ENCODE results near the gene PTPRE.

Gene PTPRE

GRCh38 chr10:127945341-127945758, 38.4 kb downstream of the PTPRE start:
- Histone ChIP-seq H3K27me3 (ENCODE audit: insufficient read depth, insufficient read length) (no peaks in the 10 kb centered on the region), H3K9me3 (ENCODE audit: insufficient read depth, low read length) (no peaks in the 10 kb centered on the region), H3K36me3 (ENCODE audit: insufficient read depth, insufficient read length, low read length) (no peaks in the 10 kb centered on the region), H3K9ac (ENCODE audit: insufficient read length, low read depth) (no peak overlapping the region), H3K4me1 (ENCODE audit: insufficient read depth, insufficient read length) (no peaks in the 10 kb centered on the region), H3K4me3 (ENCODE audit: insufficient read length, low read depth) (no peak overlapping the region)
- no peak for DNase-seq (ENCODE audit: low read depth, low spot score)
- TF ChIP-seq SUZ12 (IDR thresholded peaks at IDR 0.05; ENCODE audit: extremely low read depth, insufficient read depth, insufficient read length) (no peak), YY1 (IDR thresholded peaks at IDR 0.05; ENCODE audit: insufficient read depth, insufficient read length) (no peak), ZNF274 (IDR thresholded peaks at IDR 0.05; ENCODE audit: low read depth, low read length) (no peak)

GRCh38 chr10:127945948-127946711, 39.2 kb downstream of the PTPRE start:
- no peak for DNase-seq (ENCODE audit: low read depth, low spot score)
- no peaks in the 10 kb centered on the region for H3K36me3 ChIP-seq (ENCODE audit: insufficient read depth, insufficient read length, low read length)
- H3K4me3 ChIP-seq (ENCODE audit: insufficient read length, low read depth): no peak overlapping the region
- no peaks in the 10 kb centered on the region for H3K4me1 ChIP-seq (ENCODE audit: insufficient read depth, insufficient read length)
- TF ChIP-seq YY1 (IDR thresholded peaks at IDR 0.05; ENCODE audit: insufficient read depth, insufficient read length): no peak
- TF ChIP-seq ZNF274 (IDR thresholded peaks at IDR 0.05; ENCODE audit: low read depth, low read length): no peak
- TF ChIP-seq SUZ12 (IDR thresholded peaks at IDR 0.05; ENCODE audit: extremely low read depth, insufficient read depth, insufficient read length): no peak
- H3K9ac ChIP-seq (ENCODE audit: insufficient read length, low read depth): no peak overlapping the region
- no peaks in the 10 kb centered on the region for H3K9me3 ChIP-seq (ENCODE audit: insufficient read depth, low read length)
- no peaks in the 10 kb centered on the region for H3K27me3 ChIP-seq (ENCODE audit: insufficient read depth, insufficient read length)

- Histone ChIP-seq H3K9me3 (ENCODE audit: insufficient read depth, low read length) (no peaks in the 10 kb centered on the region), H3K4me3 (ENCODE audit: insufficient read length, low read depth) (no peak overlapping the region), H3K4me1 (ENCODE audit: insufficient read depth, insufficient read length) (no peaks in the 10 kb centered on the region), H3K27me3 (ENCODE audit: insufficient read depth, insufficient read length) (no peaks in the 10 kb centered on the region), H3K36me3 (ENCODE audit: insufficient read depth, insufficient read length, low read length) (no peaks in the 10 kb centered on the region), H3K9ac (ENCODE audit: insufficient read length, low read depth) (no peak overlapping the region)
- no peak for DNase-seq (ENCODE audit: low read depth, low spot score)
- no peak for TF ChIP-seq YY1 (IDR thresholded peaks at IDR 0.05; ENCODE audit: insufficient read depth, insufficient read length)
Measured at GRCh38 chr10:127947211-127947610, 40.3 kb downstream of the PTPRE start.

- no peaks in the 10 kb centered on the region for H3K36me3 ChIP-seq (ENCODE audit: insufficient read depth, insufficient read length, low read length)
- no peaks in the 10 kb centered on the region for H3K9me3 ChIP-seq (ENCODE audit: insufficient read depth, low read length)
- H3K4me3 ChIP-seq (ENCODE audit: insufficient read length, low read depth): no peak overlapping the region
- TF ChIP-seq YY1 (IDR thresholded peaks at IDR 0.05; ENCODE audit: insufficient read depth, insufficient read length): no peak
- no peak for TF ChIP-seq ZNF274 (IDR thresholded peaks at IDR 0.05; ENCODE audit: low read depth, low read length)
- no peak for TF ChIP-seq SUZ12 (IDR thresholded peaks at IDR 0.05; ENCODE audit: extremely low read depth, insufficient read depth, insufficient read length)
- H3K9ac ChIP-seq (ENCODE audit: insufficient read length, low read depth): no peak overlapping the region
- no peak for DNase-seq (ENCODE audit: low read depth, low spot score)
- no peaks in the 10 kb centered on the region for H3K27me3 ChIP-seq (ENCODE audit: insufficient read depth, insufficient read length)
- no peaks in the 10 kb centered on the region for H3K4me1 ChIP-seq (ENCODE audit: insufficient read depth, insufficient read length)
Measured at GRCh38 chr10:127948791-127949190, 41.9 kb downstream of the PTPRE start.

- no peak for DNase-seq (ENCODE audit: low read depth, low spot score)
- Histone ChIP-seq H3K4me3 (ENCODE audit: insufficient read length, low read depth) (no peak overlapping the region), H3K4me1 (ENCODE audit: insufficient read depth, insufficient read length) (no peaks in the 10 kb centered on the region), H3K27me3 (ENCODE audit: insufficient read depth, insufficient read length) (no peaks in the 10 kb centered on the region), H3K9me3 (ENCODE audit: insufficient read depth, low read length) (no peaks in the 10 kb centered on the region), H3K36me3 (ENCODE audit: insufficient read depth, insufficient read length, low read length) (no peaks in the 10 kb centered on the region), H3K9ac (ENCODE audit: insufficient read length, low read depth) (no peak overlapping the region)
- TF ChIP-seq SUZ12 (IDR thresholded peaks at IDR 0.05; ENCODE audit: extremely low read depth, insufficient read depth, insufficient read length): no peak
- no peak for TF ChIP-seq ZNF274 (IDR thresholded peaks at IDR 0.05; ENCODE audit: low read depth, low read length)
- no peak for TF ChIP-seq YY1 (IDR thresholded peaks at IDR 0.05; ENCODE audit: insufficient read depth, insufficient read length)
Measured at GRCh38 chr10:127949831-127950230, 42.9 kb downstream of the PTPRE start.

GRCh38 chr10:127951861-127952574, 45.1 kb downstream of the PTPRE start:
- TF ChIP-seq ZNF274 (IDR thresholded peaks at IDR 0.05; ENCODE audit: low read depth, low read length) (no peak), YY1 (IDR thresholded peaks at IDR 0.05; ENCODE audit: insufficient read depth, insufficient read length) (no peak), SUZ12 (IDR thresholded peaks at IDR 0.05; ENCODE audit: extremely low read depth, insufficient read depth, insufficient read length) (no peak)

GRCh38 chr10:127952575-127952869, 45.6 kb downstream of the PTPRE start:
- no peaks in the 10 kb centered on the region for H3K36me3 ChIP-seq (ENCODE audit: insufficient read depth, insufficient read length, low read length)
- TF ChIP-seq YY1 (IDR thresholded peaks at IDR 0.05; ENCODE audit: insufficient read depth, insufficient read length): no peak
- TF ChIP-seq SUZ12 (IDR thresholded peaks at IDR 0.05; ENCODE audit: extremely low read depth, insufficient read depth, insufficient read length): no peak
- no peak for DNase-seq (ENCODE audit: low read depth, low spot score)
- no peaks in the 10 kb centered on the region for H3K27me3 ChIP-seq (ENCODE audit: insufficient read depth, insufficient read length)
- H3K9me3 ChIP-seq (ENCODE audit: insufficient read depth, low read length): no peaks in the 10 kb centered on the region
- H3K4me1 ChIP-seq (ENCODE audit: insufficient read depth, insufficient read length): no peaks in the 10 kb centered on the region
- no peak overlapping the region for H3K4me3 ChIP-seq (ENCODE audit: insufficient read length, low read depth)
- no peak overlapping the region for H3K9ac ChIP-seq (ENCODE audit: insufficient read length, low read depth)

More at GRCh38 chr10:127951861-127952574, 45.1 kb downstream of the PTPRE start:
- Histone ChIP-seq H3K9ac (ENCODE audit: insufficient read length, low read depth) (no peak overlapping the region), H3K9me3 (ENCODE audit: insufficient read depth, low read length) (no peaks in the 10 kb centered on the region), H3K27me3 (ENCODE audit: insufficient read depth, insufficient read length) (no peaks in the 10 kb centered on the region), H3K4me1 (ENCODE audit: insufficient read depth, insufficient read length) (no peaks in the 10 kb centered on the region), H3K36me3 (ENCODE audit: insufficient read depth, insufficient read length, low read length) (no peaks in the 10 kb centered on the region), H3K4me3 (ENCODE audit: insufficient read length, low read depth) (no peak overlapping the region)
- DNase-seq (ENCODE audit: low read depth, low spot score): no peak
